GM23248 (cell line): Measurements from ENCODE around the gene CFAP74.

Experiments used
- EZH2 ChIP-seq: fragments of 200-600 bp; sonication (generic); IDR thresholded peaks from 2 replicates; pipeline ENCODE4 v1.6.1; 2018; ENCODE audit warnings: antibody characterized with exemption, mild to moderate bottlenecking; ENCODE audit not compliant: insufficient read depth, poor library complexity, severe bottlenecking
- EZH2phosphoT487 ChIP-seq: fragments of 200-600 bp; sonication (generic); IDR thresholded peaks from 2 replicates; pipeline ENCODE4 v1.6.1; 2018; ENCODE audit warnings: antibody characterized with exemption, moderate library complexity, mild to moderate bottlenecking, low read depth; ENCODE audit not compliant: insufficient read depth

DNA sequence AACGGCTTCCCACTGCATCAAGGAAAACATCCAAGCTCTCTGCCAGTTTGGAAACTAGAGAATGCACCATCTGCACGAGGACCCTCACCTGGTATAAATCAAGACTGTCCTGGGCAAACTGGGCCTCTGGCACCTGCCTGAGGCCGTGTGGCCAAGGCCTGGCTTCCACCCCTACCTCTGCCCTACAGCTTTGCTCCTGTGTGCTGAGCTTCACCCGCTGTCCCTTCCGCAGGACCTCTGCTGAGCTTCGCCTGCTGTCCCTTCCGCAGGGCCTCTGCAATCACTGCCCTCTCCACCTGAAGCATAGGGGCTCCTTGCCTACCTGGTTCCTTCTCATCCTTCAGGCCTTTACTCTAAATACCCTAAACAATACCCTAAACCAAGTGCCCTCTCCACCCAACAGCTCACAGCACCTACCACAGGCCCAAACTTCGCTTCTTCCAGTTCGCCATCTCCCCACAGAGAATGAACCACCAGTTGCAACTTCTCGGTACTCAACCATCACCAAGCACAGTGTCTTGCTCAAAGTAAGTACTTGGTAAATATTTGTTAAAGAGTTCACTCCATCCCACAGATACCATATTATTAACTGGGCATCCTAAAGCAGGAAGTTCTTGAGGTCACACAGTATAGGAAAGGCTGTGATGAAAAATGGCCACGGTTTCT is 131.1 kb downstream of the CFAP74 start:
- TF ChIP-seq EZH2 (no peak), EZH2phosphoT487 (no peak)
